Smooth muscle cell of the brain vasculature (primary cell): ENCODE results near the gene SNRPN.
"Not testable (repeated sequence)": the region's sequence is repeated elsewhere in the genome, so short reads cannot be mapped to it uniquely, and the experiment has no call there.

ENCODE experiments used
- DNase-seq: peaks from one replicate; pipeline ENCODE4 v3.0.0-alpha.2; 2012; ENCODE audit warnings: low read depth, low spot score

Gene SNRPN

GRCh38 chr15:24954783-24955530, at the start of gene SNRPN, which contains the start of gene SNURF:
Gene SNRPN, plus strand, starts transcription at chr15:24954987. Its CDS starts 19,467 bp downstream, at chr15:24974454.
Gene SNURF, plus strand, starts transcription at chr15:24954987. Its CDS starts 62 bp downstream, at chr15:24955049.
- peak; percentile 12 for DNase-seq

- no peak for DNase-seq
Observed at GRCh38 chr15:24916305-24917009, 38.3 kb upstream of the SNRPN start.

GRCh38 chr15:24917431-24917830, 37.4 kb upstream of the SNRPN start:
- no peak for DNase-seq

- DNase-seq, result no peak
Observed at GRCh38 chr15:24919446-24919845, 35.3 kb upstream of the SNRPN start.

- not testable (repeated sequence) for DNase-seq
Observed at GRCh38 chr15:24922781-24923180, 32.0 kb upstream of the SNRPN start.

- no peak for DNase-seq
Observed at GRCh38 chr15:24924153-24924552, 30.6 kb upstream of the SNRPN start.

- DNase-seq, result no peak
Observed at GRCh38 chr15:24924621-24925020, 30.2 kb upstream of the SNRPN start.

GRCh38 chr15:24931874-24932732, 22.7 kb upstream of the SNRPN start:
- DNase-seq, result not testable (repeated sequence)

- DNase-seq, result no peak
Observed at GRCh38 chr15:24933716-24934115, 21.1 kb upstream of the SNRPN start.

GRCh38 chr15:24938224-24938623, 16.6 kb upstream of the SNRPN start:
- not testable (repeated sequence) for DNase-seq

- no peak for DNase-seq
Observed at GRCh38 chr15:24940236-24940635, 14.6 kb upstream of the SNRPN start.

GRCh38 chr15:24943361-24943760, 11.4 kb upstream of the SNRPN start:
- no peak for DNase-seq

- DNase-seq, result no peak
Observed at GRCh38 chr15:24944954-24945353, 9.8 kb upstream of the SNRPN start.

GRCh38 chr15:24945711-24946110, 9.1 kb upstream of the SNRPN start:
- DNase-seq, result no peak

GRCh38 chr15:24948495-24948894, 6.3 kb upstream of the SNRPN start:
- DNase-seq, result no peak

- no peak for DNase-seq
Observed at GRCh38 chr15:24955531-24955921, 739 bp downstream of the SNRPN start.

- DNase-seq, result peak; percentile 26
Observed at GRCh38 chr15:24956111-24956838, 1.5 kb downstream of the SNRPN start.

GRCh38 chr15:24957691-24958090, 2.9 kb downstream of the SNRPN start:
- DNase-seq, result no peak

GRCh38 chr15:24961967-24962366, 7.2 kb downstream of the SNRPN start:
- no peak for DNase-seq

- no peak for DNase-seq
Observed at GRCh38 chr15:24962880-24963279, 8.1 kb downstream of the SNRPN start.

- no peak for DNase-seq
Observed at GRCh38 chr15:24966364-24967103, 11.7 kb downstream of the SNRPN start.
